ENCODE data around the gene ZC3H18.

Gene ZC3H18

DNA sequence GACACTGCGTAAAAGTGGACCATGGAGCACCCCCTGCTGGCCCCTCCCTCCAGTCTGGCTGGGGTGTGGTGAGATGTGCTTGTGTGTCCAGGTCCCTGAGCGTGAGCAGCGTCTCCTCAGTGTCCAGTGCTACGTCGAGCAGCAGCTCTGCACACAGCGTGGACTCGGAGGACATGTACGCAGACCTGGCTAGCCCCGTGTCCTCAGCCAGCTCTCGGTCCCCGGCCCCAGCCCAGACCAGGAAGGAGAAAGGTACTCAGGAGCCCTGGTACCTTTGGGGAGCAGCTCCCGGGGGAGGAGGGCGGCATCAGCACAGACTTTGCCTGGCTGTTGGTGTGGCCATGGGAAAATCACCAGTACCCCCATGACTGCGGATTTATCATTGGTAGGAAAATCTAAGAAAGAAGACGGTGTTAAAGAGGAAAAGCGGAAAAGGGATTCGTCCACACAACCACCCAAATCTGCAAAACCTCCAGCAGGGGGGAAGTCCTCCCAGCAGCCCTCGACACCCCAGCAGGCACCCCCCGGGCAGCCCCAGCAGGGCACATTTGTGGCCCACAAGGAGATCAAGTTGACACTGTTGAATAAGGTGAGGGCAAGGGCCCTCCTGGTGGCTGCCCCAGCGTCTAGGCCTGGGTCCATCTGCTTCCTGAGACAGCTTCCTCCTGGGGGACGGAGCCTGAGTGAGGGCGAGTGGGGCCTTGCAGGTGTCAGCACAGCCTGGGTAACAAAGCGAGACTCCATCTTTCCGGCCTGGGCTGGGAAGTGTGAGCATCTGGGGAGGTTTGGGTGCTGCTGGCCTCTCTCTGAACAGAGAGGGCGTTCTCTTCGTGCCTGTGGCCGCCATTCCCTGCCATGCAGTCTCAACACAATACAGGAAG, 57.6 kb downstream of the ZC3H18 start:
- no peak for DNase-seq

DNA sequence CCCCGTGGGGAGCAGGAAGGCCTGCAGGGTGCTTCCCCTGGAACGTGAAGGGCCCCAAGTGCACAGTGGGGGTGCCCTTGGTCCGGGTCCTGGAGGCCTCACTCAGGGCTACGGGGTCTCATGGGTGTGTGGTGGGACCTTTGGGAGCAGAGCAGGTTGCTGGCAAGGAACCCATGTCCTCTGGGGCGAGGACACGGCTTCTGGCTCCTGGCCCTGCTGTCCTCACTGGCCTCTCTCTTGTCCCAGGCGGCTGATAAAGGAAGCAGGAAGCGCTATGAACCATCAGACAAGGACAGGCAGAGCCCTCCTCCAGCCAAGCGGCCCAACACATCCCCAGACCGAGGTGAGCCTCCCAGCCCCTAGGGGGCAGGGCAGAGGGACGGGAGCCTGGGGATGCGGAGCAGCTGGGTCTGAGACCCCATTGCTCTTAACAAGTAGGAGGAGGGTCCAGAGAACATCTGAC, 58.3 kb downstream of the ZC3H18 start:
- no peak for DNase-seq

DNA sequence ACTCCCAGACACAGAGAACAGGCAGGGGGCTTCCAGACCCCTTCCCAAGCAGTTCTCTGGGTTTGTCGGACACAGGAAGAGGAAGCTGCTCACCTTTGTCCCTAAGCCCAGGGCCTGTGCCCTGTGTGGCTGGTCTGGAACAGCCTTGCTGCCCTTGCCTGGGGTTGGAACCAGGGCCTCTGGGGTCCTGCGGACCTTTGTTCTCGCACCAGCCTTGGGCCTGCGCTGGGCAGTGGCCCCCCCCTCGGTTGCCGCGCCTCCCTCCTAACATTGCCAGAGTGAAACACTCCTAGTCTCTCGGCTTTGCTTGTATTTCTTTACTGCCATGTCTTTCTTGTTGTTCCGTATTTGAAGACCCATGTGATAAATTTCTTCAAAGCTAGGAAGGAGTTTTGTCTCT, 59.6 kb downstream of the ZC3H18 start:
- no peak for DNase-seq

DNA sequence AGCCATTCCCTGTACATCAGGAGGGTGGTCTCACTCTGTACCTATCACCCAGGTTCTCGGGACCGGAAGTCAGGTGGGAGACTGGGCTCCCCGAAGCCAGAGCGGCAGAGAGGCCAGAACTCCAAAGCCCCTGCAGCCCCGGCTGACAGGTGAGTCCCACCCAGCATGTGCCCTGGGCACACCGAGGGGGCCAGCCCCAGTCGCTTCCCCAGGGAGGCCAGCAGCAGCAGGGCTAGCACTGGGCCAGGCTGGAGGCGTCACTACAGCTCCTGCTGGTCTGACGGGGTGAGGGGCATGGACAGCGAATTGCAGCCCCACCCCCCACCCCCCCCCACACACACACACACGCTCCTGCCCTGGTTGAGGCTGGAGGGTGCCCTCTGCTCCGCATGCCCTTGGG, 60.2 kb downstream of the ZC3H18 start:
- DNase-seq: no peak

DNA sequence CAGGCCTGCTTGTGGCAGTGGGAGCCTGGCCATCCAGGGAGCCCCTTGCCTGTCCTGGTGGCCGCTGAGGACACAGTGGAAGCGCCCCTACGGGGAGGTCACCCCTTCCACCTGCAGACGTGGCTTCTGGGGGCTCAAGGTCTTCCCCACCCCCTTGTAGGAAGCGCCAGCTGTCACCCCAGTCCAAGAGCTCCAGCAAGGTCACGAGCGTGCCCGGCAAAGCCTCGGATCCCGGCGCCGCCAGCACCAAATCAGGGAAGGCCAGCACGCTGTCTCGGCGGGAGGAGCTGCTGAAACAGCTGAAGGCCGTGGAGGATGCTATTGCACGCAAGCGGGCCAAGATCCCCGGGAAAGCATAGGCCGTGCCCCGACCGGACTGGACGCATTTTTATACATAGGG, 60.7 kb downstream of the ZC3H18 start:
- DNase-seq: no peak

DNA sequence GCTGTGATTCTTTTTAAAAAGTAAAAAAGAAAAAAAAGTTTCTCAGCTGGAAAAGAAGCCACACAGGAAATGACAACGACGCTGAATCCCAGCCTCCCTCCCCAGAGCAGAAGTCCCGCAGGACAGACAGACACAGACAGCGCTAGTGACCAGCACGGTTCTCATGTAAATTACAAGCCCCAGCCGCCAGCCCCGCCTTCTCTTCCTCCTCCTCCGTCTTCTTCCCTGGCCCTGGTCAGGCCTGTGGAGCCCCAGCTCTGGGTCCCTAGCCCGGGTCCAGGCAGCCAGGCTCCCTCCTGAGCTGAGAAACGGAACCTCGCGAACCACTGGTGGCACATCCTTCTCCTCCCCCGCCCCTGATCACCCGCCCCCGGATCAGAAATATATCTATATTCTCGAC, 61.2 kb downstream of the ZC3H18 start:
- DNase-seq: no peak

DNA sequence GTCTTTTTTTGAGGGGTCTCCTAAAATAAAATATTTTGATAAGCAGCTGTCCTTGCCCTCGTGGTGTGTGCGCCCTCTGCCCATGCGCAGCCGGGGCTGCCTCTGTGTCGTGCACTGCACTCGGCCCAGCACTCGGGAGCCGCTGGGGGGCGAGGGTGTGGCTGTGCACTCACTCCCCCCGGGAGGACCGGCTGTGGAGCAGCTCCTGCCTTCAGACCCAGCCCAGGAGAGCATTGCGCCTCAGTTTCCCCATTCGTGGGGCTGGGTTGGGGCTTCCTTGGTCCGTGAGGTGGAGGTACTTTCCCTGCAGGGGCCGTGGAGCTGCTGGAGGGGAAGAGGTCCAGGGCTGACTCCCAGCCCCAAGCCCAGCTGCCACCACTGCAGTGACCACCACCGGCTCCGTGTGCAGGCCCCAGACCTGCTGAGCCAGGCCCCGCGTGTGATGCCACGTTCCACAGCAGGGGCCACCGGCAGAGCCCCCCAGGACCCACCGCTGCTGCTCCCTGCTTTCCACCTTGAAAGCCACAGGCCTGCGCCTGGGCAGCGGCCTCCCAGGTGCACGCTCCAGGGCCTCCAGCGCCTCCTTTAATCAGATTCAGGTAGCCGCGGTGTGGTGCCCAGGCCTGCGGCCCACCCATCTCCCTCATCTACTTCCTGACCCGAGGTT, 61.9 kb downstream of the ZC3H18 start:
- DNase-seq: no peak

DNA sequence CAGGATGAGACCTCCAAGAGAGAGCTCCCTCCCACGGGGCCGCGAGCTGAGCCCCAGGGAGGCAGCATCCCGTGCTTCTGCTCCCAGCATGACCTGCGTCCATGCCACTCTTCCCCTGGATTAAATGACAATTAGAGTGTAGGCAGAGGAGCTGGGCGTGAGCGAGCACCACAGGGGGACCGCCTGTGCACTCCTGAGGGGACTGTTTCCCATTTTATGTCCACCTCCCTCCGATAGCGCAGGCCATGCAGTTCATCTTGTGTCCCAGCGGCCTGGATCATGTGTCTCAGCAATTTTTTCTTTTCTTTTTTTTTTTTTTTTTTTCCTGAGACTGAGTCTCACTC, 62.4 kb downstream of the ZC3H18 start:
- no peak for DNase-seq

DNA sequence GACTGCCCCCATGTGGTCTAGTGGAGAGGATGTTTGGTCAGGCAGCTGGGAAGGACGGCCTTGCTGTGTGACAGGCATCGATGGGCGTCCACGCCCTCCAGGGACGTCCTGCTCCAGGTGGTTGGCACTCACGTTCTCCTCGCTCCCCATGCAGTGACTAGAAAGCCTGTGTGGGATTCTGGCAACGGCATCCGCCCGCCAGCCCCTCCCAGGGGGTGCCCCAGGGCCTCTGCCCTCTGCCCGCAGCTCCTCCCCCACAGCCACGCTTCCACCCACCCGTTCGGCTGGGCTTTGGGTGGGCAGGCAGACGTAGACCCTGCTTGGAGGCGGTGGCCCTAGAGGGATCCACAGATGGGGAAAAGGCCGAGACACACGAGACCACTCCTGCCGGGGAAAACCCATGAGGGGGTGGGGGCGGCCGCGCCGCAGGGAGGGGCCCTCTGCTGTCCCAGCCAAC, 63.5 kb downstream of the ZC3H18 start:
- DNase-seq: no peak

DNA sequence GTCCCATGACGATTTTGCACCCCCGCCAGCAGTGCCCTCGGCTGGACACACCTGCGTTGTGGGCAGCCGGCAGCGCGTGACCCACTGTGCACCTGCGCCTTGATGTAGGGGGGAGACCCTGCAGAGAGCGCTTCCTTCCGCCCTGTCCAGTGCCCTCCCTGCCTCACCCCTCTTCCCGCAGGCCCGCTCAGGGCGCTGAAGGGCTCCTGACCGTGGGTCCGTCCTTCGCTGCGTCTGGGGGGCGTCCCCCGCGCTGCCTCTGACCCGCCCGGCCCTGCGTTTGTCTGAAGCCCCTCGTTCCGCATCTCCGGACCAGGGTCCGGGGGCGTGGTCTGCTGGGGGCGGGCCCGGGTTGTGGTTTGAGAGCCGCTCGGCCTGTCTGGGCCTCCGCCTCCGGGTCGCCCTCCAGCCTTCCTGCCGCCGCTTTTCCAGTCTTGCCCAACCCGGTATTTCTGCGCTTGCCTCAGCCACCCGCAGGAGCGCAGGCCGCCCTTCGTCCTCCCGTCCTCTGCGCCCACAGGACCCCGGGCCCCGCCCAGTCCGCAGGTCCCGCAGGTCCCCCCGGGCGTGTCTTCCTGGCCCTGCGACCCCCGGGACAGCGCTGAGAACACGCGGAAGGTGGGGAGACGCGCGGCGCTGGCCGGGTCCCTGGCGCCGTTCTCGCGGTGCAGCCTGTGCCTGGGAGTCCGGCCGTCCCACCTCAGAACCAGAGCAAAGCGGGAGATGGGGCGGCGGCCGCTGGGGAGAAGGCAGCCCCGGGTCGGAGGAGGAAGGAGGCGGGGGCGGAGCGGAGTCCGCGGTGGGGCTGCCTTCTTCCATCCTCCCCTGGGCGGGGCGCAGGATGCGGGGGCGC, 64.2 kb downstream of the ZC3H18 start:
- DNase-seq: no peak

DNA sequence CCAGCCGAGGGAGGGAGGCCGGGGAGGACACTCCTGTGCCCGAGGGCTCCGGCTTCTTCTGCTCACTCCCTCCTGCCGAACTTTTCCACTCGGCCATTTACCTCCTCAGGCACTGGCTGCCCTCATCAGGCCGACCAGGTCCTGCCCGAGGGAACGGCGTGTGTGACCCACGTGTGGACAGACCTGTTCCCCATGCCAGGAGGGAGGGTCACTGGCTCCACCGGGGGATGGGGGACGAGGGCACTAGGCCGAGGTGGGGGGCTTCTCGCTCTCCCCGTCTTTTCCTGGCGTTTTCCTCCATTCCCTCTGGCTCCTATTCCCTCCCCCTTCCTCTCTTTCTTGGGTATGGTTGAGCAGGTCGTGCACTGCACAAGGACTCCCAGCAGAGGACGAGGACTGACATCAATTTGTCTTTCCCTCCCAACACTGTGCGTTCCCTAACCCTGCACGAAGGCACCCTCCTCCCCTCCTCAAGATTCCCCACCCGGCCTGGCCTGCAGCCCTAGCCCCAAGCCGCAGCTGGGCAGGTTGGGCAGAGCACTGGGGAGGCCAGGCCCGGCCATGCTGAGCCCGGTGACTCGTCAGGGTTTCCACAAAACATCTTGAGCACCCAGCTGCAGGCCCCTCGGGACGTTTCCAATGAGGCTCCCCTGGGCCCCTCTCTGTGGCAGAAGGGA, 64.9 kb downstream of the ZC3H18 start:
- DNase-seq: no peak

DNA sequence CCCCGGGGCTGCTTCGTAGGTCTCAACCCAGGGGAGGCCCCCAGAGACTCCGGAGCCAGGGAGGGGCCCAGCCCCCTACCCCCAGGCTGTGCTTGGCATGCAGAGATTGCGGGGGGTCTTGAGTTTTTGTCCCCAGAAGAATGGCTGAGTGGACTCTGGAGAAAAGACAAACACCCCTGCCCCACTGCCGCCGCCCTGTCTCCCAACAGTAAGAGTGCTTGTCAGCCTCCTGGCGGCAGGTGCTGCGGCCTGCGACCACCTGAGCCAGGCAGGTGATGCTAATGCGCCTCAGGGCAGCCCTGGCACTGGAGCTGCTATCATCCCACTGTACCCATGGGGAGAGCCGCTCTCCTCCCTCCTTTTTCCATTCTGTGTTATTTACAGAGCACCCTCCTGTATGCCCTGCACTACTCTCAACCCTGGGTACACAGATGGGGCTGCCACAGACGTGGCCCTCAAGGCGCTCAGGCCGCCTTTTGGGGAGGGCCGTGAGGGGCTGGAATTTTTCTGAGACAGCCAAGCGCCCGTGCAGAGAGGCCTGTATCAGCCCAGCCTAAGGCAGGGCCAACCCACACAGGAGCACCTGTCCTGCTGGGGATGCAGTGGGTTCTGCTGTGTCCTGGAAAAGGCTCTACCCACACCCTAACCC, 65.6 kb downstream of the ZC3H18 start:
- no peak for DNase-seq

DNA sequence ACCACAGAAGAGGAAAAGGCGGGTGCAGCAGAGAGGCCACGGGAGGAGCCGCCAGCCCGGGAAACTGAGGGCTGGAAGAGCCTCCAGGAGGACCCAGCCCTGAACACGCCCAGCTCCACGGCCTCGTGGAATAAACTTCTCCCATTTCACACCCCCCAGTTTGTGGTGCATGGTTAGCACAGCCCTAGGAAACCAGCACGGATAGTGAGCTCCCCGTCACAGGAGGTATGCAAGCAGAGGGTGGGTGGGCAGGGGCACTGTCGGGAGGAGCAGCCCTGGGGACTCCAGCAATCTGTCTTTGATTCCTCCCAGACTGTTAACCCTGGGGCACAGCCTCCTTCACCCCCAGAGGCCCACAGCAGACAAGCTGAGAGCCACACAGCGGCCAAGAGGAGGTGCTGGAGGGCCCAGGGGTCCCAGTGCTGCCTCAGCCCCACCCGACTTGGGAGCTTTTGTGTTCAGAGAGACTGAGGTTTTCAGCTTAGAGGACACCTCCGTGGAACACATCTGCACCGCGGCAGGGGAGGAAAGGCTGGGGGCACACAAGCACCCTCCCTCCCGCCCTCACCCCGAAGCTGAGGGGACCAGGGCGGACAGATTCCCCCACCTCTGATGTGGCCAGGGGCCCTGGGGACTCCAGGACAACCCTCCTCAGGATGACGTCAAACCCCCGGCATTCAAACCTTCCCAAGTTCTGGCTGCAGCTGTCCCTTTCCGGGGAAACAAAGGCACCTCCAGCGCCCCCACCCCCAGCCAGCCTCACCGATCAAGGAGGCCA, 66.5 kb downstream of the ZC3H18 start:
- DNase-seq: no peak

DNA sequence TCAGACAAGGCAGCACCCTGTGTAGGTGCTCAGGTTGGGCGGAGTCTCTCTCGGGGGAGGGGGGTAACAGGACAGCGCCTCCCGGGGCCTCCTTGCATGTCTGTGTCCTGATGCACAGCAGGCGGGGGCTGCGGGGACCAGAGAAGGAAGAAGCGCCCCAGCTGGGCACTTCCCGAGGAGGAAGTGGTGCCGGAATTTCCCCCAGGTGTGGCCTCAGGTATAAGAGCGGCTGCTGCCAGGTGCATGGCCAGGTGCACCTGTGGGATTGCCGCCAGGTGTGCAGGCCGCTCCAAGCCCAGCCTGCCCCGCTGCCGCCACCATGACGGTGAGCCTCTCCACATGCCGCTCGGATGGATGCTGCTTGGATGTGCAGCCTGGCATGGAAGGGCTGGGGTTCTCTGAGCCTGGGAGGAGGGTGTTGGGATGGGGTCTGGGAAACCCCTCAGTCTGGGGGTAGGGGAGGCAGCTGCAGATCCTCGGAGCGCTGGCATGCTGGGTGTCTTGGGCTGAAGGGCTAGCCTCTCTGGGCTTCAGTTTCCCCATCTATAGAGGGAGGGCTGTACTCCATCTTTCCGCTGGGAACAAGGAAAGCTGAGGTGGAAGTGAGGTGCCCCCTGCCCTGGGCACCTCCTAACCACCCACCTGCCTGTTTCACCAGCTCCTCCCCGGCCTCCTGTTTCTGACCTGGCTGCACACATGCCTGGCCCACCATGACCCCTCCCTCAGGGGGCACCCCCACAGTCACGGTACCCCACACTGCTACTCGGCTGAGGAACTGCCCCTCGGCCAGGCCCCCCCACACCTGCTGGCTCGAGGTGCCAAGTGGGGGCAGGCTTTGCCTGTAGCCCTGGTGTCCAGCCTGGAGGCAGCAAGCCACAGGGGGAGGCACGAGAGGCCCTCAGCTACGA, 68.4 kb downstream of the ZC3H18 start, which contains the start of gene IL17C:
Gene IL17C, plus strand, starts transcription at position 250 of the 908 bp plus-strand sequence. Its CDS starts 70 bp downstream, at position 320.
- peak; percentile 58 for DNase-seq

DNA sequence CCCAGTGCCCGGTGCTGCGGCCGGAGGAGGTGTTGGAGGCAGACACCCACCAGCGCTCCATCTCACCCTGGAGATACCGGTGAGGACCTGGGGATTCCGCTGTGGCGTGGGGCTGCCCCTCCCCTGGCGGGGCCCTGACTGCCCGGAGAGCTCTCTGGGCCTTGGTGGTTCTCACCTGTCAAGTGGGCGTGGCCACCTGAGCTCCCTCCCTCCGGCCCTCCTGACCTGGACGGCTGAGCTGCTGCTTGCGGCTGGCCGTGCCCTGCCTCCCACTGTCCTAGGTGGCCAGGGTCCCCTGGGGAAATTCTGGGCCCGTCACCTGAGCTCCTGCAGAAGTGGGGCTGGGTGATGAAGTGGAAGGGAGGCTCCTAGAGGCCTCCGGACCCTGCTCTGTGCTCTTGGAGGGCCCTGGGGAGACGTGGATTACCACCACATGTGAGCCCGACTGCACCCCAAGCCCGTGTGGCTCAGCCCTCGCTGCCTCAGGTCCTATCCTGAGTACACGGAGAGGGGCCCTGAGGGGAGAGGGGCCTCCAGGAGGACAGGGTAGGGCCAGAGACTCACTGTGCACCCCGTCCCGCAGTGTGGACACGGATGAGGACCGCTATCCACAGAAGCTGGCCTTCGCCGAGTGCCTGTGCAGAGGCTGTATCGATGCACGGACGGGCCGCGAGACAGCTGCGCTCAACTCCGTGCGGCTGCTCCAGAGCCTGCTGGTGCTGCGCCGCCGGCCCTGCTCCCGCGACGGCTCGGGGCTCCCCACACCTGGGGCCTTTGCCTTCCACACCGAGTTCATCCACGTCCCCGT, 69.2 kb downstream of the ZC3H18 start:
- DNase-seq: no peak

DNA sequence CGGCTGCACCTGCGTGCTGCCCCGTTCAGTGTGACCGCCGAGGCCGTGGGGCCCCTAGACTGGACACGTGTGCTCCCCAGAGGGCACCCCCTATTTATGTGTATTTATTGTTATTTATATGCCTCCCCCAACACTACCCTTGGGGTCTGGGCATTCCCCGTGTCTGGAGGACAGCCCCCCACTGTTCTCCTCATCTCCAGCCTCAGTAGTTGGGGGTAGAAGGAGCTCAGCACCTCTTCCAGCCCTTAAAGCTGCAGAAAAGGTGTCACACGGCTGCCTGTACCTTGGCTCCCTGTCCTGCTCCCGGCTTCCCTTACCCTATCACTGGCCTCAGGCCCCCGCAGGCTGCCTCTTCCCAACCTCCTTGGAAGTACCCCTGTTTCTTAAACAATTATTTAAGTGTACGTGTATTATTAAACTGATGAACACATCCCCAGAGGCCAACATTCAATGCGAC, 69.9 kb downstream of the ZC3H18 start:
- no peak for DNase-seq

DNA sequence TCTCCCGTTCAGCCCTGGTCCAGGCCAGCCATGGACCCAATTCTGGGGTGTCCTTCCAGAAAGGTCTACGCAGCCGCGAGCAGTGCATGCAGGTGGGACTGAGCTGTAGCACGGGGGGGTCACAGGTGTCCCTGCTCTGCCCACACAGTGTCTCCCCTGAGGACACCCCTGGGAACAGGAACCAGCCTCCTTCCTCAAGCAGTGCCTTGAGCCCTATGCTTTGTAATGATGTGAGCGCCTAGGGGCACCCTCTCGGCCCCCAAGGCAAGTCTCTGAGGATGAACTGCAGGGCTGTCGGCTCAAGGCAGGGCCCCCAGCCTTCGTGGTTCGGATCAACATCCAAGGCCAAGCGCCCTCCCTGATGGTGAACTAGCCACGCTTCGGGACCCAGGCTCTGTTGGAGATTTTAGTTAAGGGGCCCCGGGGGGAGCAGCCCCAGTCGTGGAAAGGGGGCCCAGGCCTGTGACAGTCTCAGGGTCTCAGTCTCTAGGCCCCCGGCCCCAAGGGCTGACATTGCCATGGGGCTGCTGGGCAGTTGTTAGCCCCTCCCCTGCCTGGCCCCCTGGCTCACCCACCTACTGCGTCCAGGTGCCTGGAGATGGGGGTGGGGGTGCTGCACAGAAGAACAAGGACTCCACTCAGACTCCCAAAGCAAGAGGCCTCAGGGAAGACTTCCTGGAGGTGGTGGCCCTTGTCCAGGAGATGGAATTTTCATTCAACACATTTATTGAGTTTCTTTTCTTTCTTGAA, 70.5 kb downstream of the ZC3H18 start:
- no peak for DNase-seq

DNA sequence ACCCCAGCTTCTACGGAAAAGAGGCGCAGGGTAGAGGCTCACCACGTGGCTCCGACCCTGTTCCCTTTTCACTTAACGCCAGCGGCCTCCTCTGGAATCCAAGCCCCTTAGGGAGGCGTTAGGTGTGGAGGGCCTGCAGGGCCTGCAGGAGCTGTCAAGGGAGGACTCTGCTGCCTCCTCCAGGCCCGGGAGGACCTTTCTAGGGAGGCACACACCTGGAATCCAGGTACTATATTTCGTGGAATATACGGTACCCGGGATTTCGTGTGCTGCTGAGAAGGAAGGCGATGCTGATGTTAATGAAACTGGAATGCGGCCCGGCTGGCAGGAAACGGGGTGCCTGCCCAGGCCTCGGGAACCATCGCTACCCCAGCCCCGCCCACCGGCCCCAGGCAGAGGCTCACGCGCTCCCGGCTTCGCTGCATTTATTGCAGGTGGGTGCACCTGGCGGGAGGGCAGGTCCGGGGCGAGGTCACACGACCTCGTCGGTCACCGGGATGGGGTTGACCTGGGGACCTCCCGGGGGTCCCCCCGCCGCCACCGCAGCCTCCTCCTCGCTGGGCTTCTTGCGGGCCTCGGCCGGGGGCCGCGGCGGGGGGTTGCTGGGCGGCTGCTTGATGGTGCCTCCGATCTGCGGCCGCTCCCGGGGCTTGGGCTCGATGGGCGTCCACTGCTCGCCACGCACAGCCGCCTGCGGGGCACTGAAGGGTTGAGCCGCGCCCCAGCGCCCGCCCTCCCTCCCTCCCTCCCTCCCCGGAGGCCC, 72.9 kb downstream of the ZC3H18 start:
- DNase-seq: no peak

All from NCI-H2171 (cell line).